Measurements from ENCODE around the gene PTPN7. TPM values are rescaled to one million over a fixed set of nuclear protein-coding genes. Genes with fewer than 3 reads are reported as not detected.

Gene PTPN7
- total and polyA plus RNA-seq, 2 experiments from 2014 or later: 0.41 TPM; not detected in 1

- H4K20me1 ChIP-seq (ENCODE audit: insufficient read depth, poor library complexity, severe bottlenecking): no peaks in the 10 kb centered on the region
- H3K9me2 ChIP-seq (replicated peaks; ENCODE audit: insufficient read depth): no peaks in the 10 kb centered on the region
- H3K4me3 ChIP-seq: no peak overlapping the region
- no peak for TF ChIP-seq EZH2phosphoT487 (IDR thresholded peaks at IDR 0.05; ENCODE audit: low read depth, severe bottlenecking, unreplicated experiment)
- TF ChIP-seq CTCF (IDR thresholded peaks at IDR 0.05; ENCODE audit: poor library complexity): no peak
- TF ChIP-seq EZH2 (IDR thresholded peaks at IDR 0.05; ENCODE audit: borderline replicate concordance): no peak
- no peak overlapping the region for H3K4me2 ChIP-seq
- H2AFZ ChIP-seq: no peak overlapping the region
- peaks cover 16% of the 10 kb centered on the region for H3K4me1 ChIP-seq (ENCODE audit: insufficient read depth)
- H3K27me3 ChIP-seq: no peaks in the 10 kb centered on the region
- 78% methylated on average over 8 of the region's 8 CpGs for WGBS (ENCODE audit: low lambda C conversion rate, missing lambda C conversion rate)
- no peaks in the 10 kb centered on the region for H3K36me3 ChIP-seq (replicated peaks; ENCODE audit: insufficient read depth, low read depth)
- no peak for DNase-seq (ENCODE audit: low spot score)
- no peaks in the 10 kb centered on the region for H3K79me2 ChIP-seq
- no peak overlapping the region for H3K27ac ChIP-seq
- no peaks in the 10 kb centered on the region for H3K9me3 ChIP-seq (ENCODE audit: low read depth)
Measured at GRCh38 chr1:202187041-202187671, 26.8 kb upstream of the PTPN7 start.

- no peaks in the 10 kb centered on the region for H4K20me1 ChIP-seq (ENCODE audit: insufficient read depth, poor library complexity, severe bottlenecking)
- no peaks in the 10 kb centered on the region for H3K9me3 ChIP-seq (ENCODE audit: low read depth)
- H3K27me3 ChIP-seq: no peaks in the 10 kb centered on the region
- TF ChIP-seq CTCF (IDR thresholded peaks at IDR 0.05; ENCODE audit: poor library complexity): no peak
- no peak for TF ChIP-seq EZH2phosphoT487 (IDR thresholded peaks at IDR 0.05; ENCODE audit: low read depth, severe bottlenecking, unreplicated experiment)
- no peak for TF ChIP-seq EZH2 (IDR thresholded peaks at IDR 0.05; ENCODE audit: borderline replicate concordance)
- no peaks in the 10 kb centered on the region for H3K36me3 ChIP-seq (replicated peaks; ENCODE audit: insufficient read depth, low read depth)
- 86% methylated on average over 7 of the region's 7 CpGs for WGBS (ENCODE audit: low lambda C conversion rate, missing lambda C conversion rate)
- H2AFZ ChIP-seq: no peak overlapping the region
- H3K4me2 ChIP-seq: no peak overlapping the region
- H3K9me2 ChIP-seq (replicated peaks; ENCODE audit: insufficient read depth): no peaks in the 10 kb centered on the region
- no peaks in the 10 kb centered on the region for H3K79me2 ChIP-seq
- no peak overlapping the region for H3K27ac ChIP-seq
- H3K4me3 ChIP-seq: no peak overlapping the region
- no peak for DNase-seq (ENCODE audit: low spot score)
- peaks cover 16% of the 10 kb centered on the region for H3K4me1 ChIP-seq (ENCODE audit: insufficient read depth)
Measured at GRCh38 chr1:202186327-202186726, 25.9 kb upstream of the PTPN7 start.

- no peak overlapping the region for H3K4me2 ChIP-seq
- WGBS (ENCODE audit: low lambda C conversion rate, missing lambda C conversion rate): 20% methylated on average over 19 of the region's 19 CpGs
- H3K4me1 ChIP-seq (ENCODE audit: insufficient read depth): peaks cover 9% of the 10 kb centered on the region
- no peaks in the 10 kb centered on the region for H3K9me3 ChIP-seq (ENCODE audit: low read depth)
- H2AFZ ChIP-seq: no peak overlapping the region
- H3K36me3 ChIP-seq (replicated peaks; ENCODE audit: insufficient read depth, low read depth): no peaks in the 10 kb centered on the region
- no peak overlapping the region for H3K27ac ChIP-seq
- TF ChIP-seq EZH2 (IDR thresholded peaks at IDR 0.05; ENCODE audit: borderline replicate concordance): no peak
- TF ChIP-seq EZH2phosphoT487 (IDR thresholded peaks at IDR 0.05; ENCODE audit: low read depth, severe bottlenecking, unreplicated experiment): no peak
- TF ChIP-seq CTCF (IDR thresholded peaks at IDR 0.05; ENCODE audit: poor library complexity): peak; percentile 89
- no peaks in the 10 kb centered on the region for H3K79me2 ChIP-seq
- DNase-seq (ENCODE audit: low spot score): peak; percentile 95
- no peak overlapping the region for H3K4me3 ChIP-seq
- H4K20me1 ChIP-seq (ENCODE audit: insufficient read depth, poor library complexity, severe bottlenecking): no peaks in the 10 kb centered on the region
- no peaks in the 10 kb centered on the region for H3K9me2 ChIP-seq (replicated peaks; ENCODE audit: insufficient read depth)
- no peaks in the 10 kb centered on the region for H3K27me3 ChIP-seq
Measured at GRCh38 chr1:202184750-202185460, 24.5 kb upstream of the PTPN7 start.
